KMS-11 (cell line): Measurements from ENCODE around the gene KHSRP.

ENCODE experiments used
- H2AFZ ChIP-seq: fragments of 200-600 bp; sonication (generic); 2 replicates; pipeline ENCODE4 v1.6.1; 2016; ENCODE audit warnings: antibody characterized with exemption, mixed run types, low read depth
- H3K27ac ChIP-seq: fragments of 200-600 bp; sonication (generic); 2 replicates; pipeline ENCODE4 v1.6.1; 2016; ENCODE audit warnings: mild to moderate bottlenecking, mixed run types
- H3K27me3 ChIP-seq: fragments of 200-600 bp; sonication (generic); 2 replicates; pipeline ENCODE4 v1.6.1; 2017; ENCODE audit warnings: mild to moderate bottlenecking, low read depth, mixed run types, moderate library complexity; ENCODE audit not compliant: insufficient read depth
- H3K36me3 ChIP-seq: fragments of 200-600 bp; sonication (generic); 2 replicates; pipeline ENCODE4 v1.6.1; 2017; ENCODE audit warnings: mild to moderate bottlenecking, mixed run types; ENCODE audit not compliant: insufficient read depth
- H3K4me1 ChIP-seq: fragments of 200-600 bp; sonication (generic); 2 replicates; pipeline ENCODE4 v1.6.1; 2016; ENCODE audit warnings: mild to moderate bottlenecking, low read depth, mixed run types; ENCODE audit not compliant: poor library complexity, severe bottlenecking
- H3K4me2 ChIP-seq: fragments of 200-600 bp; sonication (generic); 2 replicates; pipeline ENCODE4 v1.7.0; 2016; ENCODE audit warnings: mild to moderate bottlenecking, mixed run types
- H3K4me3 ChIP-seq: fragments of 200-600 bp; sonication (generic); IDR thresholded peaks from 2 replicates; pipeline ENCODE4 v1.6.1; 2017; ENCODE audit warnings: low read depth, low read length, mixed read lengths; ENCODE audit not compliant: insufficient read depth
- H3K79me2 ChIP-seq: fragments of 200-600 bp; sonication (generic); 2 replicates; pipeline ENCODE4 v1.6.1; 2016; ENCODE audit warnings: low read depth, mixed run types; ENCODE audit not compliant: insufficient read depth
- H3K9ac ChIP-seq: fragments of 200-600 bp; sonication (generic); 2 replicates; pipeline ENCODE4 v1.6.1; 2016; ENCODE audit warnings: mild to moderate bottlenecking, mixed run types
- H4K20me1 ChIP-seq: fragments of 200-600 bp; sonication (generic); 2 replicates; pipeline ENCODE4 v1.6.1; 2016; ENCODE audit warnings: mild to moderate bottlenecking, mixed run types; ENCODE audit not compliant: insufficient read depth
- TF ChIP-seq, protein P1 (sequence below): fragments of 200-600 bp; sonication (generic); conservative IDR thresholded peaks from 2 replicates; pipeline ENCODE4 v1.6.1; 2017; ENCODE audit warnings: low read depth, mild to moderate bottlenecking, antibody characterized with exemption, low read length, moderate library complexity, mixed read lengths

Gene KHSRP

DNA sequence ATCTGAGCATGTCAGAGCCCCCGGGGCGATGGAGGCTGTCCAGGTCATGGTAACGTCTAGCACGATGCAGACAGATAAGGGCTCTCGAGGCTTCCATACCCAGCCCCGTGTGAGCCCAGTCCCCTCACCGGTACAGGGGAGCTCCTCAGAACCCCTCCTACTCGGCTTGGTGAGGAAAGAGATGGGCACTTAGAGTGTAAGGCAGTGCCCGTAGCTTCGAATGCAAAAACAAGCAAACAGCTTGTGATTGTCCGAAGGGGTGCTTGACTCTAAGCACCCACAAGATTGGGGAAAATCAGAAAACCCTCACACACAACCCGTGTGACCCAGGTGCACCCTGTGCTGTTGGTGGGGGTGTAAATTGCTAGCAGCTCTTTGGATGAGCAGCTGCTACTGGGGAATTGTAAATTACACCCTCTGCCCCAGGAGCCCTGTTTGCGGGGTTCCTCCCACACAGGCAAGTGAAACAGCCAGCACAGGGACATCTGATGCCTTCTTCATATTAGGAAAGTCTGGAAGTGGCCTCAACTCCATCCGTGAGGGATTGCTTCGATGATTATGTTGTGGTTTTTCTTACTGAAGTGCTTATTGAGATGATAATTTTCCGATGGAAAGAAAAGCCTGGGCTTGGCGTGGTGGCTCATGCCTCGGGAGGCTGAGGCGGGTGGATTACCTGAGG, 48.0 kb downstream of the KHSRP start:
- Histone ChIP-seq H3K9ac (no peak overlapping the region), H3K4me2 (no peak overlapping the region), H3K4me1 (peaks cover 9% of the 10 kb centered on the region), H3K79me2 (no peaks in the 10 kb centered on the region), H4K20me1 (no peaks in the 10 kb centered on the region), H3K4me3 (no peak overlapping the region), H3K36me3 (no peaks in the 10 kb centered on the region; the same call in 1 of the 2 replicates), H3K27me3 (no peaks in the 10 kb centered on the region), H2AFZ (no peak overlapping the region), H3K27ac (no peak overlapping the region)
- TF ChIP-seq, protein P1, sequence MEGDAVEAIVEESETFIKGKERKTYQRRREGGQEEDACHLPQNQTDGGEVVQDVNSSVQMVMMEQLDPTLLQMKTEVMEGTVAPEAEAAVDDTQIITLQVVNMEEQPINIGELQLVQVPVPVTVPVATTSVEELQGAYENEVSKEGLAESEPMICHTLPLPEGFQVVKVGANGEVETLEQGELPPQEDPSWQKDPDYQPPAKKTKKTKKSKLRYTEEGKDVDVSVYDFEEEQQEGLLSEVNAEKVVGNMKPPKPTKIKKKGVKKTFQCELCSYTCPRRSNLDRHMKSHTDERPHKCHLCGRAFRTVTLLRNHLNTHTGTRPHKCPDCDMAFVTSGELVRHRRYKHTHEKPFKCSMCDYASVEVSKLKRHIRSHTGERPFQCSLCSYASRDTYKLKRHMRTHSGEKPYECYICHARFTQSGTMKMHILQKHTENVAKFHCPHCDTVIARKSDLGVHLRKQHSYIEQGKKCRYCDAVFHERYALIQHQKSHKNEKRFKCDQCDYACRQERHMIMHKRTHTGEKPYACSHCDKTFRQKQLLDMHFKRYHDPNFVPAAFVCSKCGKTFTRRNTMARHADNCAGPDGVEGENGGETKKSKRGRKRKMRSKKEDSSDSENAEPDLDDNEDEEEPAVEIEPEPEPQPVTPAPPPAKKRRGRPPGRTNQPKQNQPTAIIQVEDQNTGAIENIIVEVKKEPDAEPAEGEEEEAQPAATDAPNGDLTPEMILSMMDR: no peak

DNA sequence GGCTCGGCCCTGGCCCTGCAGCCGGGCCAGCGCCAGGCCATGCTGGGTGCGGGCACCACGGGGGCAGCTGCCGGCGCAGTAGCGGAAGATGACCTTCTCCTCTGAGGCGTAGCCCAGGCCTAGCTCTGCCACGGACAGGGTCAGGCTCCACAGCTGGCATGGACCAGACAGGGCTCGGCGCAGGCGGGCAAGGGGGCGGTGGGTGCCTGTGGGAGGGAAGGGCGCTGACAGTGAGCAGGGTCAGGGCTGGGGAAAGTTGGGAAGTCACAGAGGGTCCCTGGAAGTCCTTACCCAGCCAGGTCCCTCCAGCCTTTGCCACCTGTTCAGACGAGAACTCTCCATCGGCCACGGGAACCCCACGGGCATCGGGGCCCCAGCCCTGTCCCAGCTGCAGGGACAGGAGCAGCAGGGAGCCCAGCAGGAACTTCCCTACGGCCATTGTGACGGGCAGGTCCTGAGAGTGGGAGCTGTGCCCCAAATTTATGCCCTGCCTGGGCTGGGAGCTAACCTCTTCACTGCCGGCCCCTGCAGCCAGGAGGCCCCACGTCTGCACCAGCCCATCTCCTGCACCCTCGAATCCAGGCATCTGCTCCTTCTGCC, 49.1 kb downstream of the KHSRP start, which contains the start of gene PSPN:
Gene PSPN (minus strand): TSS at position 523 of the 600 bp plus-strand sequence. CDS start 84 bp downstream, at position 439.
- H3K36me3 ChIP-seq: no peaks in the 10 kb centered on the region
- no peak within 1 kb of the TSS for H3K4me2 ChIP-seq
- H3K4me1 ChIP-seq: peaks cover 9% of the 10 kb centered on the region
- H3K27ac ChIP-seq: no peak within 1 kb of the TSS
- TF ChIP-seq, protein P1: no peak
- H2AFZ ChIP-seq: no peak within 1 kb of the TSS
- H3K9ac ChIP-seq: no peak within 1 kb of the TSS
- H4K20me1 ChIP-seq: no peaks in the 10 kb centered on the region
- H3K27me3 ChIP-seq: no peaks in the 10 kb centered on the region
- H3K4me3 ChIP-seq: no peak within 1 kb of the TSS
- H3K79me2 ChIP-seq: no peaks in the 10 kb centered on the region

DNA sequence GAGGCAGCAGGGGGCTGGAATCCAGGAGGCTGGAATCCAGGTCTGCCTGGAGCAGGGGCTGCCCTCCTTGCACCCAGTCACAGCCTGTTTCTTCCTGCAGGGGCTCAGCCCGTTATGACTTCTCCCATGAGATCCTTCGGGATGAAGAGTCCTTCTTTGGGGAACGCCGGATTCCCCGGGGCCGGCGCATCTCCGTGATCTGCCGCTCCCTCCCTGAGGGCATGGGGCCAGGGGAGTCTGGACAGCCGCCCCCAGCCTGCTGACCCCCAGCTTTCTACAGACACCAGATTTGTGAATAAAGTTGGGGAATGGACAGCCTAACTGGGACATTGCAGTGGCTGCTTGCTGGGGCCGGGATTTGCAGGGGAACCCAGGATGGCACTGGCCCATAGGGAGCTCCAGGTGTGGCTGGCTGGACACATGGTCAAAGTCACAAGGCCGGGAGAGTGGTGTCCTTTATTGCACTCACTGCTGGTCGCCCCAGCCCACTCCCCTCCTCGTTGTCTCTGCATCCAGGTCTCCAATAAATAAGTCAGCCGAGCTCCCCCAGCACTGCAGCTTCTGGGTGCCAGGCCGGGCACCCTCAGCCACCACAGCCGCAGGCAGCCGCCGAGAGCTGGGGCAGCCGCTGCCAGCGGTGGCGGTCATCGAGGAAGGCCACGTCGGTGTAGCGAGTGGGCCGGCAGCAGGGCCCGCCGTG, 49.8 kb downstream of the KHSRP start:
- no peak overlapping the region for H3K9ac ChIP-seq
- H3K4me1 ChIP-seq: peaks cover 9% of the 10 kb centered on the region
- TF ChIP-seq, protein P1: no peak

DNA sequence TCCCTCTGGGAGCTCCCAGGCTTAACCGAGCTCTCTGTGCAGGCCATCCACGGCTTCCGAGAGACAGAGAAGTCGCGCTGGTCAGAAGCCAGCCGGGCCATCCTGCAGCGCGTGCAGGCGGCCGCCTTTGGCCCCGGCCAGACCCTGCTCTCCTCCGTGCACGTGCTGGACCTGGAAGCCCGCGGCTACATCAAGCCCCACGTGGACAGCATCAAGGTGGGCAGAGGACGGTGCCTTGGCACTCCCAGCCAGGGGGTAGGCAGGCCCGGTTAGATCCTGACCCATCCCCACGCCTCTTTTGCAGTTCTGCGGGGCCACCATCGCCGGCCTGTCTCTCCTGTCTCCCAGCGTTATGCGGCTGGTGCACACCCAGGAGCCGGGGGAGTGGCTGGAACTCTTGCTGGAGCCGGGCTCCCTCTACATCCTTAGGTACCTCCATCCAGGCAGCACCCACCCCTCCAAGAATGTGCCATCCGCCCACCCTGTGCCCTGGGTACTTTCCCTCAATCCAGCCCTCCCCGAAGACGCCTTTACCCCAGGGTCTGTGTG, 50.4 kb downstream of the KHSRP start:
- H3K79me2 ChIP-seq: no peaks in the 10 kb centered on the region
- no peaks in the 10 kb centered on the region for H3K36me3 ChIP-seq
- H3K9ac ChIP-seq: no peak overlapping the region
- H3K27me3 ChIP-seq: no peaks in the 10 kb centered on the region
- TF ChIP-seq, protein P1: no peak
- H4K20me1 ChIP-seq: no peaks in the 10 kb centered on the region
- no peak overlapping the region for H3K4me3 ChIP-seq
- H2AFZ ChIP-seq: no peak overlapping the region
- peak overlapping the region; percentile 36; the same call in 1 of the 2 replicates for H3K4me2 ChIP-seq
- H3K4me1 ChIP-seq: peaks cover 9% of the 10 kb centered on the region
- no peak overlapping the region for H3K27ac ChIP-seq

More for the DNA sequence above, 49.8 kb downstream of the KHSRP start:
- H3K27me3 ChIP-seq: no peaks in the 10 kb centered on the region
- H4K20me1 ChIP-seq: no peaks in the 10 kb centered on the region
- H2AFZ ChIP-seq: no peak overlapping the region
- no peak overlapping the region for H3K4me2 ChIP-seq
- no peak overlapping the region for H3K4me3 ChIP-seq
- no peak overlapping the region for H3K27ac ChIP-seq
- no peaks in the 10 kb centered on the region for H3K36me3 ChIP-seq
- no peaks in the 10 kb centered on the region for H3K79me2 ChIP-seq
